Dermis microvascular lymphatic vessel endothelial cell (primary cell): ENCODE measurements around the gene LEMD2. TPM values are rescaled to one million over a fixed set of nuclear protein-coding genes. Genes with fewer than 3 reads are reported as not detected.

Experiments
- DNase-seq, 2 donors: peaks; one replicate each; pipeline versions ENCODE4 v3.0.0 to v3.0.0-alpha.2; 2010; ENCODE audit warnings: low read depth in 2 of 2
- total RNA-seq: library from RNA; depleted of rRNA; stranded (reverse); fragments of >200 nt; gene quantifications from 2 replicates; pipeline ENCODE4 v1.2.1, GENCODE V29; 2014

LEMD2 gene
- total RNA-seq, 1 donor from 2014 or later: 24.6 TPM

- DNase-seq: peak in 1 of 2 donors; percentile 2
Observed at GRCh38 chr6:33742092-33742491, 46.8 kb downstream of the LEMD2 start.

- DNase-seq: no peak
Observed at GRCh38 chr6:33740794-33741193, 48.1 kb downstream of the LEMD2 start.

DNA sequence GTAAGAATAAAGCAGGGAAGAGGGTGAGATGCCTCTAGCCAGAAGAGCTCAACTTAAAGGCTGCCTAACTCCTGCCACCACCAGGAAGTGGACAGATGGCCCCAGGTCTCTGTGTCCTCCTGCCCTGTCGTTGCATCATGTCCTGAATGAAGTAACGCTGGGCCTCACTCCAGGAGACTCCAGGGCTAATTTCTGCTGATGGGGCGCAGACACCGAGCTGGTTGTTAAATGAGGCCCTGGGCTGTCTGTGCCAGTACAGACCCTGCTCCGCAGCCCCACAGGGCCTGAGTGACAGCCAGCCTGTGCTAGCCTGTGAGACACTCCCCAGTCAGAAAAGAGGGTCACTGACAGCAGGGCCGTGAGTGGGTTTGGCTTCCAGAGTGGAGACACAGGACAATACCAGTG is 48.7 kb downstream of the LEMD2 start:
- DNase-seq: peak in 1 of 2 donors; percentile 18

GRCh38 chr6:33739571-33739970 is 49.4 kb downstream of the LEMD2 start:
- no peak for DNase-seq

DNA sequence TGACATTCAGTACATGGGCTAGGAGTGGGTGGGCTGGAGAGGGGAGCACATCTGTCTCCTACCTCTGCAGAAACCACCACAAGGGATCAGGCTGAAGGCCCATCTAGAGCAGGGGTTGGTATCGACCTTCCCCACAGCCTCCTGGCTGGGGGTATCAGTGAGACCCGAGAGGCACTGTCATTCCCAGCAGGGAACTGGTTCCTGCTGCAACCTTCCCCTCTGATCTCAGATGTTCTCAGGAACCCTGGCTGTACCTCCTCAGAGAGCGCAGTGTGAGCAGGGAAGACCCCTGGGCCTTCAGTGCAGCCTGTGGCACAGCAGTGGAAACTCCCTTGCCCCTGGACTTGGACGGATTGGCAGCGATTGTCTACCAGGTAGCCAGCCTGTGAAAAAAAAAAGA is 50.1 kb downstream of the LEMD2 start:
- DNase-seq: no peak

DNA sequence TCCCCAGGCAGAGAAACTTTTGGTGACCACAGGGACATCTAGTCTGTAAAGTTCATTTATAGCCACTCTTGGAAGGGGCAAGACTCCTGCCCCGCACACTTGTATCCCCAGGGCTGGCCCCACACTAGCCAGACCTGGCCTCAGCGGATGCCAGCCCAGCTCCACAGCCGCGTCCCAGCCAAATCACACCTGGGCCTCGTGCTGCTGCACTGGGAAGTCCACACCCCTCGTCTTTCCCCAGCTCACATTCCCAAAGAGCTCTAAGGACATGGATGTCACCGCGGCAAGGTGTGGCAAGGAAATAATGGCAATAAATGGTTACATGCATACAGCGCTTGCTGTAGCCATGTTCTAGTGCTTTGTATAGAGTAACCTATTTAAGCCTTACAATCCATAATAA is 50.8 kb downstream of the LEMD2 start:
- no peak for DNase-seq

DNA sequence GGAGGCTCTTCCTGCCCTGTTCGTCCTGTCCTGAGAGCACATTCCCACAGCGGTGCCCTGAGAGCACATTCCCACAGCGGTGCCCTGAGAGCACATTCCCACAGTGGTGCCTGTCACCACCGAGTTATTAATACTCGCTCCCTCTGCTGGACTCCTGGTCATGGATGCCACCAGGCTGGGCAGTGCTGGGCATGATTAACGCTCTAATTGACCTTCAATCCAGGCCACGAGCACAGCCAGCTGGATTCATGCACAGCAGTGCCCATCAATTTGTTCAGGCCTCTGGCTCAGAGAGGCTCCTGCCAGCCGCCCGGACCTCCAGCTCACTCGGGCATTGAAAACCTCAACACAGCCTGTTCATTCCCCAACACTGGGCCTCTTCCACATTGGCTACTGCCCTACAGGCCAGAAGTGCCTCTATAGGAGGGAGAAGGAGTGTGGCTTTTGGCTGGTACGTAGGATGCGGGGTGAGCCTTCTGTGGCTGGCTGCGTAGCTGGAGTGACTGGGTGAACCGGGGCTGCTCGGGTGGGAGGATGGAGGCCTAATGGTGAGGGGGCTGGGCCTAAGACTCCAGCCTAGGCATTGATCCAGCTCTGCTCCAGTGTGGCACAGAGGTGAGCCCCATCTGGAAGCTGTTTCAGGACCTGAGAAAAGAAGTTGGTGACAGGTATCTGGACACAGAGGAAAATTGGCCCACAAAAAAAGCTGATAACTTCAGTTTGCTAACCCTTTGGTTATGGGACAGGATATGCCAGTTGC is 51.5 kb downstream of the LEMD2 start:
- DNase-seq: no peak

DNA sequence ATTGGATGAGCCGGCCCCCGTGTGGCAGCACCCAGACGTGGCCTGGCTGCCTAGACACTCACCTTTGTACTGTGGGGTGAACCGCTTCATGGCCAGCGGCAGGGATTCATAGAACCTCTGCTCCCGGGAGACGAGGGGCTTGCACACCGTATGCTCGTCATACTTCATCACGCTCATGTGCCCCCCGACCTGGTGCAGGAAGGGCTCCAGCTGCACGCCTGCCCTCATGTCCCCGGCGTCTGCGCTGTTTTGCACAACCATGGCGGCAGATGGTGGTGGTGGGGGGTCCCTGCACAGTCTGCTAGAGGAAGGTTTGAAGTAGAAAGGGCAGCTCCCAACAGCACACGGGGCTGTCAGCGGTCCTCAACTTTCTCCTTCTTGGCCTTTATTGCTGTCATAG is 53.7 kb downstream of the LEMD2 start:
- DNase-seq: no peak

DNA sequence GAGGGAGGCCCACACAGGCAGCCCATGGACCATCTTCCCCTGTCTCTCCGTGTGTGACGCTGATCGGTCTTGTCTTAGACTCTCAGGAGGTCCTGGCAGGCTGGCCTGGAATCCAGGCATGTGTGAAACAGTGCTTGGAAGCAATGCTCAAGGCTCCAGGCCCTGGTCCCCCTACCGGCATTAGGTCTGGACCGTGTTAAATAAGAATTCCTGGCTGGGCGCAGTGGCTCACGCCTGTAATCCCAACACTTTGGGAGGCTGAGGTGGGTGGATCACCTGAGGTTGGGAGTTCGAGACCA is 55.3 kb downstream of the LEMD2 start:
- DNase-seq: no peak

DNA sequence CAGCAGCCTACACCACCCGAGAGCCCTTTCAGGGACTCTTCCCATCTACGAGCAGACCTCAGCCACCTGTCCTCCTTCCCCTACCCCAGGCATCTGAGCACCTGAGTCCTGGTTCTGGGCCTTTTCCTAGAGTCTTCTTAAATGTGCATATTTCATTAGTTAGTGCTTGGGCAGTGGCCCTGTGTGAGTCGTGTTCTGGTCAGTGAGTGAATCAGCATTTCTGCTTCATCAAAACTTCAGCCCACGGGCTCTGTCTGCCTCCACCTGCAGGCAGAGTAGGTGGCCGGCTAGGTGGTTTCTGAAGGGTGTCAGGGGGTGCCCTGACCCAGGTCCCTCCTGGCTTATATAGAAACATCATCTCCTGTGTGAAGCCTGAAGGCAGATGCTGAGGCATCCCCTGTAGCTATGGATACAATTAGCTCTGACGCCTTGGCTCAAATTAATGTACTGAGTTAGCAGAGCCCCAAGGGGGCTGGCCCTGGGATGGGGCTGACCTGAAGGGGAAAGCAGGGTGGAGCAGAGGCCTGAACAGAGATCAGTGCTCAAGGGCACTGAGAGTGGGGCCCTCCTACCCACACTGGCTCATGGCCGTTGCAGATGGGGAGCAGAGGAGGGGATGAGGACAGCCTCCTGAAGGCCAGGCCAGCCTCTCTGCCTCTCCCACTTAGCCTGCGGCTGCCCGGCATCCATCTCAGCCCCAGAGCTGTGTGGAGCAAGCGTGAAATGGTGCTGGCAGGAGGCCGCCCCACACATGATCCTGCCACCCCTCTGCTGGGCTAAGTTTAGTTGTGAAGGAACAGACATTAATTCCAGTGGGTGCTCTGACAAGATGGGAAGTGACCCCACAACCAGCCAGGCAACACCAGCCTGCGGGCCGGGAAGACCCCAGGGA is 55.9 kb downstream of the LEMD2 start:
- no peak for DNase-seq

GRCh38 chr6:33732385-33732784 is 56.5 kb downstream of the LEMD2 start:
- DNase-seq: no peak

GRCh38 chr6:33731751-33732282 is 57.1 kb downstream of the LEMD2 start:
- no peak for DNase-seq

DNA sequence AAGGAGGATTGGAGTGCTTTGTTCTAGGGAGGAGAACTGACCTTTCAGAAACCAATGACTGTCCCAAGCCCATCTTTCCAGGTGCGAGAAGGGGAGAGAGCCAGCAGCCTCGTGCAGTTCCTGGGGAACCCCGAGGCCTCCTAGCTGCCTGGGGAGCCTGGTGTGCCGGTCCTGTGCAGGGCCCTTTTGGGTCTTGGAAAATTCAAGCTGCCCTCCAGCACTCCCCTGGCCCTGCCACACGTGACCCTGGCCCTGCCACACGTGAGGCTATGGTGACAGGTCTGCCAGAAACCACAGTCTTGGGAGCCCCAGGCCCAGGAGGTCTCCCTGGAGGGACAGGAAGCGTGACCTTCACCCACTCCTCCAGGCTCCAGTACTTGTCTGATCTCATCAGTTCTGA is 57.9 kb downstream of the LEMD2 start:
- DNase-seq: no peak

DNA sequence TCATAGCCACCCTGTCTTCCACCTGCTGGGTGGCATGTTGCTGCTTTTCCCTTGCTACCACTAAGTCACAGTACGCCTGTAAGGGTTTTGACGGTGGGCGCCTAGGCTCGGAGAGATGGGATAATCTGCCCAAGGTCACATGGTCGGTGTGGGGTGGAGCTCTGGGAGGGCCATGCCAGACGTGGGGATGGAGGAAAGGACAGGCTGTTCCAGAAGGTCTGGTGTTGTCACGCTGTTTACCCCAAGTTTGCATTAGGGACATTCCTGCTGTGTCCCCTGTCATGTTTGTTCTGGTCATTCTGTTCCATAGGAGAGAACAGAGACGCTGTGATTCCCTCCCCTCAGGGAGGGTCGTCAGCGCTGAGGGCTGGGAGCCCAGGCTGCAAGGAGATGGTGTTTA is 58.3 kb downstream of the LEMD2 start:
- DNase-seq: no peak

DNA sequence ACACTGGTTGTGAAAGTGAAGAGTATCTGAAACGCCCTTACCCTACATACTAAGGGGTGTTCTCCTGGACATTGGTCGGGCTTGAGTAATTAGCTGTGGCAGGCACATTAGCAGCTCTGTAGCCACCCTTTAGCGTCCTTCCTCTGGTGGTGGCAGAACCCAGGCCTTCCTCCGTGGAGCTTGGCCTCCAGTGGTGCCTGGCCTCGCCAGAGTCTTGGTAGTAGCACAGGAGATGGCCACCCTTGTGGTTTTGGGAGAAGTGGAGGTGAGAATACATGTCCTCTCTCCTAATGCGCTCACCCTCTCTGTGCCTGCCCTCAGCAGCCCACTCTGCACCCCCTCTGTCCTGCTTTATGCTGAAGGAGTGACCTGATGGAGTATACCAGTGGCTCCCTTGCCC is 59.9 kb downstream of the LEMD2 start:
- DNase-seq: no peak

DNA sequence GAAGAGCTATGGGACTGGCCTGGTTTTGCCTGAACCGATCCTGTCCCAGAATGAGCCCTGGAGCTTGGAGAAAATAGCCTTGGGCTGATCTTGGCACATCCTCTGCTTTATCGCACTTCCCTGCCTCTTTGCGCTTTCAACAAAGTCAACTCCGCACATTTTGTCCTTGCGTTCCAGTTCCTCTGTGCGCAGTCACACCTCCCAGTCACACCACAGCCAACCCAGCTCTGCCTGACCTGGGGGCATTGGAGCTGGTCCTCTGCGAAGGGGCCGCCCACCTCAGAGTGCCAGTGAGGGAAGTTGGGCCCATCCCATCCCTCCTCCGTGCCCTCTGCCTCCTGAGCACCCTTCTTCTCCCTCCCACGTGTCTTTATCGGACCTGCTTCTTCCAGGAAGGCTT is 60.5 kb downstream of the LEMD2 start:
- no peak for DNase-seq

- no peak for DNase-seq
Observed at GRCh38 chr6:33727932-33728331, 61.0 kb downstream of the LEMD2 start.

DNA sequence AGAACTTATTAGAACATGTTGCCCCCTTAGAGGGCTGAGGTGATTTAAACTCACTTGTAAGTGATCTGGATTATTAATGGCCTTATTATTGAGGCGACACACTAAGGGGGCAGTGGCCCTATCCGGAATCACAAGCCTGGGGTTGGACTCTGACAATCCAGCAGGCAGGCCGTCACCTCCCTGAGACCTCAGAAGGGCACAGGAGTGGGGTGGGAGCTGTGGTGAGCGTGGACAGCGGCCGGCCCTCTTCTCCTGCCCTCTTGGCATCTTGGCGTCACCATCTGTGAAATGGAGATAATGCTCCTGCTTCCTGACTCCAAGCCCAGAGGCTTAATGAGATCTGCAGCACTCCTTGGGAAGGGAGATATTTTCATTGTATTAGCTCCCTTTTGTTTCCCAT is 61.8 kb downstream of the LEMD2 start:
- DNase-seq: no peak

DNA sequence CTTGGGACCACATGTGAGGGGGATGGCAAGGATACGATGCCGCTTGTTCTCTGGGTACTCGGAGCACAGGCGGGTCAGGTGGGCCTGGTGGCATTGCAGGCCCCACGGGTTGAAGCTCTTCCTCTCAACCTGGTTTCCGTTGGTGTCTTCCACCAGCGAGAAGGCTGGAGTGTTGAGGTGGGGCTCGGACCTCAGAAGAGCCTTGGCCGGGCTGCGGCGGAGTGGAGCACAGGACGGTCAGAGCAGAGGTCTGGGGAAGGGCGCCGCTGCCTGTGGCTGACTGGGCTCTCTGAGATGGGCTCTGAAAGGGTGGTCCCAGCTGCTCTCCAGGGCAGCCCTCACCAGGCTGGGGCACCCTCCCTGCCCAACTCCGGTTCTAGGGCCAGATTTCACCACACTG is 62.2 kb downstream of the LEMD2 start:
- no peak for DNase-seq

DNA sequence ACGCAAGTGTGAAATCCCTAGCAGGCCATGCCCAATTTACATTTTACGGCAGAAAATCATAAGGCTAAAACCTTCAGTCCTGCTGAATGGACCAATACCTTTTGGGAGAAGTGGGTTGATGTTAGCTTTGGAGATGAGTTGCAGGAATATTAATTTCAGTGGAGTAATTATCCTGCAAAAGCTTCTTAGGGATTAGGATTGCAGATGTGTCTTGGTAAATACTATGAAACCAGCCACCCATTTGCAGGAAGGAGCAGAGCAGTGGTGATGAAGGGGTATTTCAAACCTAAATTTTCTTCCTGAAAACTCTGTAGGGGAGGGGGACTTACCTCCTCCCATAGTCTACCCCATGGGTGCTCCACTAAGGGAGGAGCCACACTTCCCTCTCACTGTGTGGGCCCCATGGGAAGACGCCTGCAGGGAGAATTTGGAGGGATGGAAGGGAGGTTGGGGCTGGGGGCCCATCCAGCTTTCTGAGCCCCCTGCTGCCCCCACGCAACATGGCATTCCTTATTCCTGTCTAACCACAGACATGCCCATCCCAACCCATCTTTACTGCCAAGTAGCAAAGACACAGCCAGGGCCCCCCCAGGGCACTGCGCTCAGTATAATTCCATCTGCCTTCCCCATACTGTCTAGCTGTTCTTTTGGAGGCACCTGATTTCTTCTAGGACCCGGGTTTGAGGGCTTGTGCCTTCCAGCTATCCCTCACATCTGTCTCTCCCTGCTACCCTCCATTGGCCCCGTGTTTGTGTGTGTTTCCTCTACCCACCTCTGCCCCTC is 62.8 kb downstream of the LEMD2 start:
- DNase-seq: no peak

- no peak for DNase-seq
Observed at GRCh38 chr6:33725222-33725621, 63.7 kb downstream of the LEMD2 start.
